Retinal pigment epithelial cell (primary cell): ENCODE results near the gene ARSI.

Source experiments
- DNase-seq: peaks from one replicate; pipeline ENCODE4 v3.0.0-alpha.2; 2010; ENCODE audit warnings: low read depth
- H3K4me3 ChIP-seq: 2 replicates; pipeline ENCODE4 v1.5.1; 2011; ENCODE audit warnings: mild to moderate bottlenecking, low read length, control low read depth, moderate library complexity
- TF ChIP-seq, protein P1 (sequence below): conservative IDR thresholded peaks from 2 replicates; pipeline ENCODE4 v1.5.1; 2011; ENCODE audit warnings: low read depth, low read length, control low read depth, inconsistent platforms

ARSI gene

DNA sequence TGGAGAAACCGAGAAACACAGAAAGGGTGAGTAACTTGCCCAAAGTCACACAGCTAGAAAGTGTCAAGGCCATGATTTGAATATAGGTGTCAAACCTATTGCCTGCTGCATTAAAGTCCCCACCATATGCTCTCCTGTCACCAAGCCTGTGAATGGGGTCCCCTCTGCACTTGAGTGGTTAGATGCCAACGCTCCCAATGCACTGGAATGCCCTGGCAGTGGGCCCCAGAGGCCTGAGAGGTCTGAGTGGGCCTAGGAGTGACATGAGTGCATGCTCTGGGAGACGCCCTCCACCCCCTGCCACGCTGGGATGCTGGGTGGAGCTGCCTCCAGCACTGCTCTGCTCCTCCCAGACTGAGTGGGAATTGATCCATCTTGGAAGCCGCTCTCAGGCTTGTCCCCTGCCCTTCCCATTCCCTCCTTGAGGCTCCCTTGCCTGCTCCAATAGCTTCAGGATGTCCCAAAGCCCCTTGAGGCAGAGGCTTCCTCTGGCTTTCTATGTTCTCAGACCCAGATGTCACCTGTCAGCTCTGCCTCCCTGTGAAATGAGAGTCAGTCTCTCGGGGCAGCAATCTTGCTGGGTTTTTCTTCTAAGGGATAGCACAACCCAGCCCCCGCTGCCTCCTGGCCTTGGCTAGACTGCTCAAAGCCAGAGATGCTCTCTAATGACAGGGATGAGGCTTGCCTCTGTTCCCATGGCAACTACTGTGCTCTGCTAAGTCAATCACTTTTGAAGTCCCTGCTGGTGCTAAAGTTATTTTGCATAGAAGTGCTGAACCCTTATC is 6.6 kb upstream of the ARSI start:
- TF ChIP-seq, protein P1, sequence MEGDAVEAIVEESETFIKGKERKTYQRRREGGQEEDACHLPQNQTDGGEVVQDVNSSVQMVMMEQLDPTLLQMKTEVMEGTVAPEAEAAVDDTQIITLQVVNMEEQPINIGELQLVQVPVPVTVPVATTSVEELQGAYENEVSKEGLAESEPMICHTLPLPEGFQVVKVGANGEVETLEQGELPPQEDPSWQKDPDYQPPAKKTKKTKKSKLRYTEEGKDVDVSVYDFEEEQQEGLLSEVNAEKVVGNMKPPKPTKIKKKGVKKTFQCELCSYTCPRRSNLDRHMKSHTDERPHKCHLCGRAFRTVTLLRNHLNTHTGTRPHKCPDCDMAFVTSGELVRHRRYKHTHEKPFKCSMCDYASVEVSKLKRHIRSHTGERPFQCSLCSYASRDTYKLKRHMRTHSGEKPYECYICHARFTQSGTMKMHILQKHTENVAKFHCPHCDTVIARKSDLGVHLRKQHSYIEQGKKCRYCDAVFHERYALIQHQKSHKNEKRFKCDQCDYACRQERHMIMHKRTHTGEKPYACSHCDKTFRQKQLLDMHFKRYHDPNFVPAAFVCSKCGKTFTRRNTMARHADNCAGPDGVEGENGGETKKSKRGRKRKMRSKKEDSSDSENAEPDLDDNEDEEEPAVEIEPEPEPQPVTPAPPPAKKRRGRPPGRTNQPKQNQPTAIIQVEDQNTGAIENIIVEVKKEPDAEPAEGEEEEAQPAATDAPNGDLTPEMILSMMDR, result no peak
- DNase-seq, result no peak
- H3K4me3 ChIP-seq, result no peak overlapping the region

- DNase-seq, result no peak
- no peak overlapping the region for H3K4me3 ChIP-seq
- TF ChIP-seq, protein P1, result no peak
Observed at GRCh38 chr5:150307617-150308426, 5.1 kb upstream of the ARSI start.

GRCh38 chr5:150306775-150307174 is 4.1 kb upstream of the ARSI start:
- no peak for DNase-seq
- H3K4me3 ChIP-seq, result no peak overlapping the region
- TF ChIP-seq, protein P1, result no peak

GRCh38 chr5:150305557-150305956 is 2.9 kb upstream of the ARSI start:
- H3K4me3 ChIP-seq, result no peak overlapping the region
- TF ChIP-seq, protein P1, result no peak
- DNase-seq, result no peak

DNA sequence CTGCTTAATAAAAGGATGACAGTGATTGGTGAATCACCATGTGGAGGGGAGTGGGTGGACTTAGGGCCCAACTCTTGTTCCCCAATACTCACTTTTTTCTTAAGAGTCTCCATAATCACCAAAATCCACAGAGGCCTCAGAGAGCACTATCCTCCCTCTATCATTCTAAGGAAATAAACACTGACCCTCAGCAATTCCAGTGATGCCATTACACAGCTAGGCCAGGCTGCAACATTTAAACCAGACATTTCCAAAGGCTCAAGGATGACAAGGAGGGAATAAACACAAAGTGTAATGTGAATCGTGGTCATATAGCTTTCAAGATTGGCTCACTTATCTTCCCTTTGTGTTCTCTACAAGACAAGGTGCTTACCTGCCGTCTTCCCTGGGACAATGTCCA is 2.4 kb upstream of the ARSI start:
- H3K4me3 ChIP-seq, result no peak overlapping the region
- TF ChIP-seq, protein P1, result no peak
- DNase-seq, result no peak

GRCh38 chr5:150304481-150305081 is 1.9 kb upstream of the ARSI start:
- TF ChIP-seq, protein P1, result no peak
- no peak overlapping the region for H3K4me3 ChIP-seq
- no peak for DNase-seq
